Lower lobe of right lung (tissue), 2 donors: ENCODE data around the gene TMUB1. TPM values are rescaled to one million over a fixed set of nuclear protein-coding genes. Genes with fewer than 3 reads are reported as not detected.

Source experiments
- ATAC-seq, 2 donors: fragments of 200-7000 bp; cut with Tn5 transposase; one replicate each; pipeline ENCODE4 v1.9.1; 2020 to 2022; ENCODE audit warnings: mild to moderate bottlenecking in 2 of 2, moderate library complexity in 2 of 2
- DNase-seq: peaks from one replicate; pipeline ENCODE4 v3.0.0-alpha.2; 2020
- H3K27ac ChIP-seq: fragments of 200-600 bp; one replicate; pipeline ENCODE4 v1.8.0; 2022
- H3K27me3 ChIP-seq: fragments of 200-600 bp; one replicate; pipeline ENCODE4 v1.8.0; 2022; ENCODE audit warnings: low read depth
- H3K36me3 ChIP-seq: fragments of 200-600 bp; one replicate; pipeline ENCODE4 v1.8.0; 2022; ENCODE audit warnings: mild to moderate bottlenecking
- H3K4me1 ChIP-seq: fragments of 200-600 bp; one replicate; pipeline ENCODE4 v1.8.0; 2022
- H3K4me3 ChIP-seq: fragments of 200-600 bp; one replicate; pipeline ENCODE4 v1.8.0; 2022; ENCODE audit warnings: mild to moderate bottlenecking
- H3K9me3 ChIP-seq: fragments of 200-600 bp; one replicate; pipeline ENCODE4 v1.8.0; 2022
- intact Hi-C: fragments of 100-400 bp; cut with DNase I; formaldehyde crosslinking; loops from one replicate; pipeline ENCODE4 v1.11.0; 2022
- total RNA-seq: library from RNA; stranded (reverse); fragmentation: NEBNext Ultra II Directional; extraction: Animal tissue kit (Norgen Biotek cat#: 25700); gene quantifications from one replicate; pipeline ENCODE4 v1.2.1, GENCODE V29; 2021
- TF ChIP-seq, protein P1 (sequence below): fragments of 200-600 bp; IDR thresholded peaks from one replicate; pipeline ENCODE4 v1.8.0; 2022; ENCODE audit warnings: antibody characterized with exemption, mild to moderate bottlenecking
- donor health status: DM: no; HTN: yes; CAD: no; lungs with severe emphysema.

Gene TMUB1
- total RNA-seq, 1 donor from 2014 or later, result 37.4 TPM

DNA sequence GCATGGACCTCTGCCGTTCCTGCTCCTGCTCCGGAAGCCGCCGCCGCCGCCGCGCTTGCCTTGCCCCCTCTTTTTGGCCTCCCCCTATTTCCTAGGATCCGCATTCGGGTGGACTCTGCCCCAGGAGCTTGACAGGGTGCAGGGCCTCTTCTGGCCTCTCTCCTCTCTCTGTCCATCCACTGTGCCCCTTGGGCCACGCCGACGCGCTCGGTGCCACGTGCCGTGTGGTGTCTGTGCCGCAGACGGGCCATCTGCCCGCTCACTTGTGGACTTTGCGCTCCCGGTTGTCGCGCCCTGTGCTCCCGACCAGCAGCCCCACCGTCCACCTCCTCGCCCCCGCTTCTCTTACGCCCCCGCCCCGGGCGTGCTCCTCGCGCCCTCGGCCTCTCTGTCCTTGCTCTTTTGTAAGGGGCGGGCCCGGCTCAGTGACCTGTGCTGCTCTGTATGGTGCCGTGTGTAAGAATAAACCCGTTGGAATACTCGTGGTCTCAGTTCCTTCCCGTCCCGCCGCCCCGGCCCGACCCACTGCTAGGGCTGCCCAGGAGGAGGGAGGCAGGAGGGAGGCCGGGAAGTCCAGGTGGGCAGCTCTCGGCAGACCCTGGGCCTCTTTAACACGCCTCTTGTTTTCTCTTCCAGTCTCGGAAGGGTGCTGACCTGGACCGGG lies 40.0 kb upstream of the TMUB1 start:
- DNase-seq (peak; percentile 48), ATAC-seq (no peak)
- no peaks in the 10 kb centered on the region for H3K27me3 ChIP-seq
- H3K4me1 ChIP-seq, result peaks cover 16% of the 10 kb centered on the region
- H3K36me3 ChIP-seq, result peaks cover 88% of the 10 kb centered on the region
- TF ChIP-seq, protein P1, sequence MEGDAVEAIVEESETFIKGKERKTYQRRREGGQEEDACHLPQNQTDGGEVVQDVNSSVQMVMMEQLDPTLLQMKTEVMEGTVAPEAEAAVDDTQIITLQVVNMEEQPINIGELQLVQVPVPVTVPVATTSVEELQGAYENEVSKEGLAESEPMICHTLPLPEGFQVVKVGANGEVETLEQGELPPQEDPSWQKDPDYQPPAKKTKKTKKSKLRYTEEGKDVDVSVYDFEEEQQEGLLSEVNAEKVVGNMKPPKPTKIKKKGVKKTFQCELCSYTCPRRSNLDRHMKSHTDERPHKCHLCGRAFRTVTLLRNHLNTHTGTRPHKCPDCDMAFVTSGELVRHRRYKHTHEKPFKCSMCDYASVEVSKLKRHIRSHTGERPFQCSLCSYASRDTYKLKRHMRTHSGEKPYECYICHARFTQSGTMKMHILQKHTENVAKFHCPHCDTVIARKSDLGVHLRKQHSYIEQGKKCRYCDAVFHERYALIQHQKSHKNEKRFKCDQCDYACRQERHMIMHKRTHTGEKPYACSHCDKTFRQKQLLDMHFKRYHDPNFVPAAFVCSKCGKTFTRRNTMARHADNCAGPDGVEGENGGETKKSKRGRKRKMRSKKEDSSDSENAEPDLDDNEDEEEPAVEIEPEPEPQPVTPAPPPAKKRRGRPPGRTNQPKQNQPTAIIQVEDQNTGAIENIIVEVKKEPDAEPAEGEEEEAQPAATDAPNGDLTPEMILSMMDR, result no peak
- H3K27ac ChIP-seq, result no peak overlapping the region
- H3K9me3 ChIP-seq, result no peaks in the 10 kb centered on the region
- intact Hi-C loops, result no loop called here
- no peak overlapping the region for H3K4me3 ChIP-seq

DNA sequence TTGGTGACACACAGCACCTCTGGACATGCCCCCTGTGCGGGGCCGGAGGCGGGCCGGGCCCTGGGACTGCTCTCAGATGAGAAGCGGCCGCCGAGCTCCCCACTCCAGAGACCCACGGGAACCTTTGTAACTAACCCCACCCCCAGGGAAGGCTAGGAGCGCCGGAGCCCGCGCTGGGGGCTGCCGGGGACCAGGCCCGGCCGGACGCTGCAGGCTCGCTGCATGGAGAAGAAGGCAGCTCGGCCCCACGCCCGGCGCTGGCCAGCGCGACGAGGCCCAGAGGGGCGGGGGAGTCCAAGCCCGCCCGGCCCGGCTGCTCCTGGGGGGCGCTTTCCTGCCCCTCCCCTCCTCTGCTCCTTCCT lies 39.5 kb upstream of the TMUB1 start:
- Histone ChIP-seq H3K36me3 (peaks cover 88% of the 10 kb centered on the region), H3K27ac (no peak overlapping the region), H3K9me3 (no peaks in the 10 kb centered on the region), H3K4me1 (peaks cover 16% of the 10 kb centered on the region), H3K4me3 (no peak overlapping the region), H3K27me3 (no peaks in the 10 kb centered on the region)
- peak; percentile 31 for DNase-seq
- intact Hi-C loops, result no loop called here
- no peak for ATAC-seq
- TF ChIP-seq, protein P1, result no peak

DNA sequence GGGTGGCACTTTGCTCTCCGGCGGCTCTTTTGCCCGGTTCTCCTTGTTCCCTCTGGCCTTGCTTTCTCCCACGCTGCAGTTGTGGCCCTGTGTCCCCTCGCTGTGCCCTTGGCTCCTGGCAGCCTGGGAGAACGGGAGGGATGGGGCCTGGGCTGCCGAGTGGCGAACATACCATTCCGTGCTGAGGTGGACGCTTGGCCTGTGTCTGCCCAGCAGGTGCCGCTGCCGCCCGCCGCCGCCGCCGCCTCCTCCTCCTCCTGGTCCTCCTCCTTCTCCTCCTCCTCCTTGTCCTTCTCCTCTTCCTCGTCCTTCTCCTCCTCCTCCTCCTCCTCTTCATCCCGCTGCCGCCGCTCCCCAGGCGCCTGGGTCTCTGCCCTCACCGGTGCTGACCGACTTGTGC lies 39.0 kb upstream of the TMUB1 start:
- Histone ChIP-seq H3K27ac (no peak overlapping the region), H3K36me3 (peaks cover 89% of the 10 kb centered on the region), H3K4me1 (peaks cover 16% of the 10 kb centered on the region), H3K9me3 (no peaks in the 10 kb centered on the region), H3K27me3 (no peaks in the 10 kb centered on the region), H3K4me3 (no peak overlapping the region)
- intact Hi-C loops, result no loop called here
- ATAC-seq (no peak), DNase-seq (peak; percentile 43)
- TF ChIP-seq, protein P1, result no peak

DNA sequence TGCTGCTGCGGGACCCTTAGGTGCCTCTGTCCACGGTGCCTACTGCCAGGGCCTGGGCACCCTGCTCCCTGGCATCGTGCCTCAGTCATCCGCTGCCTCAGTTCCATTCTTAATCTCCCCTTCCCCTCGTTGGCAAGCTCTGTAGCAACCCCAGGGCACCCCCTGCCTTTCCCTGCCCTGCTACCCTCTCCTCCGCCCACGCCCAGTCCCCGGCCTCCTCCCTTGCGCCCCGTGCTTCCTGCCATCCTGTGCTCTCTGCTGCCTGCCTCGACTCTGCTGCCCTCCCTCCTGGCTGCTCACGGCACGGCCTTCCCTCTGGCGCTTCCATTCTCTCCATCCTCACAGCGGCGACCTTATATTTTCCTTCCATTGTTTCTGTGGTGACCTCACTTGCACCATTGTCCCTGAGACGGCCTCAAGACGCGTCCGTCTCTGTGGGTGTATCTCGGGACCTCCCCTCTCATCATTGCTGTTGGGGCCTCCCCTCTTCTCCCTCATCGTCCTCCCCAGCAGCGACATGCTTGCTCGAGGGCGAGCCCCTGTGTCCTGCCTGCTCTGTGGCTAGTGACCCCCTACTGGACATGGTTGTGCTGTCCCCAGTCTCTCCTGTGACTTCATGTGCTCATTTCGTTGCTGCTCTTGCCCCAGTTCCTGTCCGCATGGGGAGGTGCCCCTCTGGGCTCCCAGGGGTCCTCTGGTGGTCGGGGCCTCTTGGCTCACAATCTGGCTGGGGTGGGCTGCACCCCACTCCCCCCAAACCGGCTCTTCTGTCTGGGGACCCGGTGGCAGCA lies 38.3 kb upstream of the TMUB1 start:
- ATAC-seq (no peak), DNase-seq (no peak)
- H3K27me3 ChIP-seq, result no peaks in the 10 kb centered on the region
- H3K36me3 ChIP-seq, result peaks cover 86% of the 10 kb centered on the region
- H3K27ac ChIP-seq, result no peak overlapping the region
- intact Hi-C loops, result no loop called here
- H3K4me3 ChIP-seq, result no peak overlapping the region
- no peaks in the 10 kb centered on the region for H3K9me3 ChIP-seq
- peaks cover 16% of the 10 kb centered on the region for H3K4me1 ChIP-seq
- TF ChIP-seq, protein P1, result no peak

DNA sequence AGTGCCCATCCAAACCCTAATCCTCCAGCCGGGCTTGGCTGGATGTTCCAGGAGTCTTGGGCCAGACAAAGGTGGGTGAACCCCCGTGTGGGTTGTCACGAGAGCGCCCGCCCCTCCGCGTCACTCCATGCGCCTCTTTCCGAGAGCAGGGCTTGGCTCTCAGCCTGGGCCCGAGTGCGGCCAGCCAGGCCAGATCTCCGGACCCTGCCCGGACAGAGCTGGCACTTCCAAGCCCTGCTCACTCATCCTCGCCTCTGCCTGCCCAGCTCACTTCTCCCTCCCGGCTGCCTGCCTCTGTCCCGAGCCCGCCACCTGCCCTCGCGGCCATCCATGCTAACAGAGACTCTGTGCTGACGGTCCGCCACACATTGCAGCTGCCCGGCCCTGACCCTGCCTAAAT lies 37.6 kb upstream of the TMUB1 start:
- ATAC-seq, result no peak
- Histone ChIP-seq H3K4me1 (peaks cover 15% of the 10 kb centered on the region), H3K4me3 (no peak overlapping the region), H3K36me3 (peaks cover 85% of the 10 kb centered on the region), H3K27me3 (no peaks in the 10 kb centered on the region), H3K9me3 (no peaks in the 10 kb centered on the region), H3K27ac (no peak overlapping the region)
- TF ChIP-seq, protein P1, result no peak
- intact Hi-C loops, result no loop called here
- DNase-seq, result peak; percentile 39
